Measurements from ENCODE around the gene WNT7B.

GRCh38 chr22:45945621-45946106, 31.3 kb downstream of the WNT7B start:
- TF ChIP-seq CTCF (IDR thresholded peaks at IDR 0.05) (no peak), POLR2A (IDR thresholded peaks at IDR 0.05) (no peak)
